ENCODE measurements around the gene RPL41.

Gene RPL41

DNA sequence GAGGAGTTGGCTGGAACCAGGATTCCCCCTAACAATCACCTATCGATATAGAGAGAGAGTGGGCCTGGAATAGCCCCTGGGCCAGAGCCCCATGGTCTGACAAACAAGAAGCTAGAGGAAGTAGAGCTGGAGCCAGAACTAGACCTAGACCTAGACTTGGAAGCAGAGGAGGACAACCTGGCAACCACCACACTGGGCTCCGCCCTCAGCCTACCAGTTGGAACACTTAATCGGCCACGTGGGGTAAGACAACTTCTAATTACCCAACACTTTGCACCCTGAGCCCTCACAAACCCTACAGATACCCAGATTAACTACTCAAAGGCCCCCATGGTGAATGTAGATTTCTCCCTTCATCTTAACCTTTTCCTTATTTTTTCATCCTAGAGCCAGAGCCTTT is 16.6 kb upstream of the RPL41 start:
- FAIRE-seq (no peak), DNase-seq (ENCODE audit: insufficient read length, low spot score) (no peak)
- TF ChIP-seq TAF1 (IDR thresholded peaks at IDR 0.05; ENCODE audit: low read depth, low read length) (no peak), PAX5 (IDR thresholded peaks at IDR 0.05; ENCODE audit: insufficient read depth, low read length, severe bottlenecking) (no peak), SPI1 (IDR thresholded peaks at IDR 0.05; ENCODE audit: low read depth, low read length) (no peak), POU2F2 (IDR thresholded peaks at IDR 0.05; ENCODE audit: low read depth, low read length) (no peak), POLR2A (IDR thresholded peaks at IDR 0.05; ENCODE audit: low read depth, low read length) (no peak), POLR2AphosphoS5 (IDR thresholded peaks at IDR 0.05; ENCODE audit: low read depth, low read length) (no peak)

DNA sequence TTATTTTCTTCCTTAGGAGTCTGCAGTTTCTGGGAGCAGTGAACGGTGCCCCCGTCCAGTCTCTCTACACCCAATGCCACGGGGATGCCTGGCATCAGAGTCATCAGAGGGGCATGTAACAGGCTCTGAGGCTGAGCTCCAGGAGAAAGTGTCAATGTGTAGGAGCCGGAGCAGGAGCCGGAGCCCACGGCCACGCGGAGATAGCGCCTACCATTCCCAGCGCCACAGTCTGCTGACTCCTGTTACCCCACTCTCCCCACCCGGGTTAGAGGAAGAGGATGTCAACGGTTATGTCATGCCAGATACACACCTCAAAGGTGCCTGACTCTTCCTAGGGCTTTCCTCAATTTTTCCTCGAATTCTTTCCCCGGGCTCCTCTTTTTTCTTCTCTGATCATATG is 15.4 kb upstream of the RPL41 start:
- DNase-seq (ENCODE audit: insufficient read length, low spot score) = no peak
- no peak for TF ChIP-seq TAF1 (IDR thresholded peaks at IDR 0.05; ENCODE audit: low read depth, low read length)
- no peak for FAIRE-seq

DNA sequence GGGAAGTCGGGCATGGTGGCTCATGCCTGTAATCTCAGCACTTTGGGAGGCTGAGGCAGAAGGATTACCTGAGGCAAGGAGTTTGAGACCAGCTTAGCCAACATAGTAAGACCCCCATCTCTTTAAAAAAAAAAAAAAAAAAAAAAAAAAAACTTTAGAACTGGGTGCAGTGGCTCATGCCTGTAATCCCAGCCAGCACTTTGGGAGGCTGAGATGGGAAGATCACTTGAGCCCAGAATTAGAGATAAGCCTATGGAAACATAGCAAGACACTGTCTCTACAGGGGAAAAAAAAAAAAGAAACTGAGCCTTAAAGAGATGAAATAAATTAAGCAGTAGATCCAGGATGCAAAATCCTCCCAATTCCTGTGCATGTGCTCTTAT is 13.8 kb upstream of the RPL41 start:
- FAIRE-seq (no peak), DNase-seq (ENCODE audit: insufficient read length, low spot score) (no peak)
- TF ChIP-seq TAF1 (IDR thresholded peaks at IDR 0.05; ENCODE audit: low read depth, low read length) = no peak
- no peak for TF ChIP-seq SPI1 (IDR thresholded peaks at IDR 0.05; ENCODE audit: low read depth, low read length)
- TF ChIP-seq PAX5 (IDR thresholded peaks at IDR 0.05; ENCODE audit: insufficient read depth, low read length, severe bottlenecking) = no peak
- no peak for TF ChIP-seq POLR2AphosphoS5 (IDR thresholded peaks at IDR 0.05; ENCODE audit: low read depth, low read length)
- no peak for TF ChIP-seq POLR2A (IDR thresholded peaks at IDR 0.05; ENCODE audit: low read depth, low read length)
- no peak for TF ChIP-seq POU2F2 (IDR thresholded peaks at IDR 0.05; ENCODE audit: low read depth, low read length)

DNA sequence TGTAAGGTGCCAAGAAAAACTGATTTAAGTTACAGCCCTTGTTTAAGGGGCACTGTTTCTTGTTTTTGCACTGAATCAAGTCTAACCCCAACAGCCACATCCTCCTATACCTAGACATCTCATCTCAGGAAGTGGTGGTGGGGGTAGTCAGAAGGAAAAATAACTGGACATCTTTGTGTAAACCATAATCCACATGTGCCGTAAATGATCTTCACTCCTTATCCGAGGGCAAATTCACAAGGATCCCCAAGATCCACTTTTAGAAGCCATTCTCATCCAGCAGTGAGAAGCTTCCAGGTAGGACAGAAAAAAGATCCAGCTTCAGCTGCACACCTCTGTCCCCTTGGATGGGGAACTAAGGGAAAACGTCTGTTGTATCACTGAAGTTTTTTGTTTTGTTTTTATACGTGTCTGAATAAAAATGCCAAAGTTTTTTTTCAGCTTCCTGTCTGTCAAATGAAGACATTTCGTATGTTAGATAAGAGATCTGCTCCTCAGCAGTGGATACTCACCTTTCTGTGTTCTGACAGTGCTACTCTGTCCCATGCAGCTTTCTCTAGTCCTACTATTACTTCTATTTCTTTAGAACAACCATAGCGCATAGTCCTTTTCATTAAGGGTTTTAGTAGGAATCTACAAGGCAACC is 13.2 kb upstream of the RPL41 start:
- DNase-seq (ENCODE audit: insufficient read length, low spot score) (no peak), FAIRE-seq (no peak)
- TF ChIP-seq POLR2AphosphoS5 (IDR thresholded peaks at IDR 0.05; ENCODE audit: low read depth, low read length) (no peak), POU2F2 (IDR thresholded peaks at IDR 0.05; ENCODE audit: low read depth, low read length) (no peak), POLR2A (IDR thresholded peaks at IDR 0.05; ENCODE audit: low read depth, low read length) (no peak), SPI1 (IDR thresholded peaks at IDR 0.05; ENCODE audit: low read depth, low read length) (no peak), TAF1 (IDR thresholded peaks at IDR 0.05; ENCODE audit: low read depth, low read length) (no peak), PAX5 (IDR thresholded peaks at IDR 0.05; ENCODE audit: insufficient read depth, low read length, severe bottlenecking) (no peak)

DNA sequence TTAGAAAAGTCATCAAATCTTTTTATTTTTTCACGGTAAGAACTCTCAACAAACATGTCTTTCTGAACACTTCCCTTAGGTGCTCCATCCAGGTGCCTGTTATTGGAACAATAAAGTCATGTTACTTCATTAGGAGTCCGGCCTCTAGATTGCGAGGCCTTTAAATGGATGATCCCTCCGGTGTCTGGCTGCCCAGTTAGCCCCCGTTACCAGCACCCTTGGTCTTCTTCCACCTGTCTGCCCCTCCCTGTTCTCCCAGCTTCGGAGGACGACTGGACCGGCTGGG is 12.7 kb upstream of the RPL41 start:
- no peak for DNase-seq (ENCODE audit: insufficient read length, low spot score)
- no peak for FAIRE-seq
- TF ChIP-seq PAX5 (IDR thresholded peaks at IDR 0.05; ENCODE audit: insufficient read depth, low read length, severe bottlenecking) (no peak), POLR2A (IDR thresholded peaks at IDR 0.05; ENCODE audit: low read depth, low read length) (no peak), TAF1 (IDR thresholded peaks at IDR 0.05; ENCODE audit: low read depth, low read length) (no peak), SPI1 (IDR thresholded peaks at IDR 0.05; ENCODE audit: low read depth, low read length) (no peak), POLR2AphosphoS5 (IDR thresholded peaks at IDR 0.05; ENCODE audit: low read depth, low read length) (no peak), POU2F2 (IDR thresholded peaks at IDR 0.05; ENCODE audit: low read depth, low read length) (no peak)

DNA sequence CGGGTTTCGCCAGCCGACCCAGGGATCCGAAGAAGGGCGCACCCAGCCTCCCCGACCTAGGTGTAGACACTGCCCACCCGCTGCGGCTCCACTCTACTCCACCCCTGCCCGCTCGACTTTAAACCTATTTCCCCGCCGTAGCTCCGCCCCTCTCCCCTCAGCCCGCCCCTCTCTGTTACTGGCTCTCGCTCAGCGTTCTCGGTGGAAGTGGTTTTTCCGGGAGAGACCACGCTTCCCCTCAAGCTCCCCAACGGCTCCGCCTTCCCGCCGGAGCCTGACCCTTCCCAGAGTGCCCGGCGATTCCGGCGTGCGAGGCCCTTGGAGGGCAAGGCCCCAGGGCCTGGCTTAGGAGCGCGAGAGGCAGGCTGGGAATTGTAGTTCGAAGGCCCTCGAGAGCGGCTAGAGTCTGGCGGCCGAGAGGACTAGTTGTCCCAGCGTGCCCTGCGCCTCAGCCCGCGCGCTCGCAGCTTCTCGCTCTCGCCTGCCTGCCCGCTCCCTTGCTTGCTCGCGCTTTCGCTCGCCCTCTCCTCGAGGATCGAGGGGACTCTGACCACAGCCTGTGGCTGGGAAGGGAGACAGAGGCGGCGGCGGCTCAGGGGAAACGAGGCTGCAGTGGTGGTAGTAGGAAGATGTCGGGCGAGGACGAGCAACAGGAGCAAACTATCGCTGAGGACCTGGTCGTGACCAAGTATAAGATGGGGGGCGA is 12.2 kb upstream of the RPL41 start, which contains the start of gene PA2G4:
Gene PA2G4, plus strand, starts transcription at position 451 of the 706 bp plus-strand sequence. Its CDS starts 179 bp downstream, at position 630.
- FAIRE-seq = peak; percentile 95
- TF ChIP-seq POLR2A (IDR thresholded peaks at IDR 0.05; ENCODE audit: low read depth, low read length) (peak; percentile 67; the same call in 1 of the 2 replicates), SPI1 (IDR thresholded peaks at IDR 0.05; ENCODE audit: low read depth, low read length) (peak; percentile 36; the same call in 1 of the 2 replicates), POLR2AphosphoS5 (IDR thresholded peaks at IDR 0.05; ENCODE audit: low read depth, low read length) (peak; percentile 72; the same call in 1 of the 2 replicates), TAF1 (IDR thresholded peaks at IDR 0.05; ENCODE audit: low read depth, low read length) (no peak), POU2F2 (IDR thresholded peaks at IDR 0.05; ENCODE audit: low read depth, low read length) (0 out of 2 replicates have a peak, but pooled peaks have one; percentile 37), PAX5 (IDR thresholded peaks at IDR 0.05; ENCODE audit: insufficient read depth, low read length, severe bottlenecking) (peak; percentile 3)
- peak; percentile 97 for DNase-seq (ENCODE audit: insufficient read length, low spot score)

DNA sequence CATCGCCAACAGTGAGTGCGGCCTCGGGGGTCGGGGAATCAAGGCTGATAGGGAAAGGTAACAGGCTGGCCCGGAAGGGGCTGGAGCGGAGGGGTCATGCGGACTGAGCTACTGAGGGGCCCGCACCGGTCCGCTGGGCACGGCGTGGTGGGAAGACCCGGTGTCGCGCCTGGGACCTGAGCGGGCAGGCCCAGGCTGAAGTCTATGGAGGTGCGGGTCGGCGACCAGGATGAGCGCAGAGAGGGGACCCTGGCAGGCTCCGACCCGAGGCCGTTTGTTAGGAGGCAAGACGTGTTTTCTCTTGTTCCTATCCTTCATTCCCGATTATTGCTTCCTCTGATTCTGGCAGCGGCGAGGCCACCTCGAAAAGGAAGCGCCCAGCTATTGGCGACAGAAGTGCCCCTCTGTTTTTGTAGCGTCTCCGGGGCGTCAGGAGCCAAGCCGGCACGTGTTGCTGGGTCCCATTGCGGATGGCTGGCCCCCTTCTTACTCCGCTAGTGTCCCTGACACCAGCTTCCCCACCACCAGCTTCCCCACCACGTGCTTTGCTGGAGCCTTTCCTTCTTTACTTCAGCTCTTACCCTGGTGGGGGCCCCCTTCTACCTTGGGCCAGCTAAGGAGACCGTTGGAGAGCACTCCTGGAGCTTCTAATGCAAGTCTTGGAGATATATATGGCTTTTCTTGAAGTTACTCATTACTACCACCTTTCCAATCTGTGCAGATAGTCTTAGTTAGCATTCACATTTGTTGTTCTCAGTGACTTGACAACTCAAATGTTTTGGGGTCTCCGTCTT is 11.4 kb upstream of the RPL41 start:
- DNase-seq (ENCODE audit: insufficient read length, low spot score) (no peak), FAIRE-seq (no peak)
- TF ChIP-seq POLR2A (IDR thresholded peaks at IDR 0.05; ENCODE audit: low read depth, low read length) = no peak
- TF ChIP-seq PAX5 (IDR thresholded peaks at IDR 0.05; ENCODE audit: insufficient read depth, low read length, severe bottlenecking) = peak; percentile 76

DNA sequence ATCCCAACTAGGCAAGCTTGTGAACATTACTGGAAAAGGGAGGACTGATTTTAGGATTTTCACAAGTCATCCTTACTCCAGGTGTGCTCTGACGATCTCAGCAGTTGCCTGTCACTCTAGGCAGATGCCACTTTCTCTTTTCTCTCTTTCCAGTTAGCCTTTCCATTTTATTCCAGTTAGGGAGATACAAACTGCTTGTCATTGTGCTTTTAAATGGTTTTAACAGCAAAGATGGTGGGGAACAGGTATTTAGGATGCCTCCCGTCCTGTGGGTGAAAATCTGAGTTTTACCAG is 10.9 kb upstream of the RPL41 start:
- DNase-seq (ENCODE audit: insufficient read length, low spot score) = no peak
- FAIRE-seq = peak; percentile 51
- TF ChIP-seq TAF1 (IDR thresholded peaks at IDR 0.05; ENCODE audit: low read depth, low read length) (no peak), SPI1 (IDR thresholded peaks at IDR 0.05; ENCODE audit: low read depth, low read length) (no peak), POU2F2 (IDR thresholded peaks at IDR 0.05; ENCODE audit: low read depth, low read length) (no peak), POLR2AphosphoS5 (IDR thresholded peaks at IDR 0.05; ENCODE audit: low read depth, low read length) (no peak), PAX5 (IDR thresholded peaks at IDR 0.05; ENCODE audit: insufficient read depth, low read length, severe bottlenecking) (no peak), POLR2A (IDR thresholded peaks at IDR 0.05; ENCODE audit: low read depth, low read length) (no peak)

DNA sequence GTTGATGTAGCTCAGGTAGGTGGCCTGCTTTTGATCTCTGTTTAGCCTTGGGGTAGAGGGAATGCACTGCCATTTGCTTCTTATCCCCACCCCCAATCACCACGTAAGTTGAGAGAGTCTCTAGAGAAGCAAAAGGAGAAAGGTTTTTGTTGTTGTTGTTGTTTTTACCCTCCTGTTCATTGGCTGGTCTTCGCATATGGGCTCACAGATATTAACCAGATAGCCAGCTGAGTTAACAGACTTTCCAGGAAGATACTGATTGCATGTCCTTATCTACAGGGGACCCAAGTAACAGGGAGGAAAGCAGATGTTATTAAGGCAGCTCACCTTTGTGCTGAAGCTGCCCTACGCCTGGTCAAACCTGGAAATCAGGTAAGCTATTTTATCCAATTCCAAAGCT is 9.2 kb upstream of the RPL41 start:
- FAIRE-seq (no peak), DNase-seq (ENCODE audit: insufficient read length, low spot score) (no peak)
- TF ChIP-seq POU2F2 (IDR thresholded peaks at IDR 0.05; ENCODE audit: low read depth, low read length) = no peak
- no peak for TF ChIP-seq TAF1 (IDR thresholded peaks at IDR 0.05; ENCODE audit: low read depth, low read length)
- TF ChIP-seq SPI1 (IDR thresholded peaks at IDR 0.05; ENCODE audit: low read depth, low read length) = no peak
- no peak for TF ChIP-seq POLR2AphosphoS5 (IDR thresholded peaks at IDR 0.05; ENCODE audit: low read depth, low read length)
